ENCODE data around the gene UNC119B. TPM values are rescaled to one million over a fixed set of nuclear protein-coding genes. Genes with fewer than 3 reads are reported as not detected.

Gene UNC119B
- total and polyA plus RNA-seq, 2 of the 4 experiments (the other 2 are of a cell fraction): 8.4 to 21.6 TPM

GRCh38 chr12:120736404-120737331 is 26.4 kb downstream of the UNC119B start (continued):
- TF ChIP-seq BHLHE40 (IDR thresholded peaks at IDR 0.05; ENCODE audit: low read depth, low read length): no peak

DNA sequence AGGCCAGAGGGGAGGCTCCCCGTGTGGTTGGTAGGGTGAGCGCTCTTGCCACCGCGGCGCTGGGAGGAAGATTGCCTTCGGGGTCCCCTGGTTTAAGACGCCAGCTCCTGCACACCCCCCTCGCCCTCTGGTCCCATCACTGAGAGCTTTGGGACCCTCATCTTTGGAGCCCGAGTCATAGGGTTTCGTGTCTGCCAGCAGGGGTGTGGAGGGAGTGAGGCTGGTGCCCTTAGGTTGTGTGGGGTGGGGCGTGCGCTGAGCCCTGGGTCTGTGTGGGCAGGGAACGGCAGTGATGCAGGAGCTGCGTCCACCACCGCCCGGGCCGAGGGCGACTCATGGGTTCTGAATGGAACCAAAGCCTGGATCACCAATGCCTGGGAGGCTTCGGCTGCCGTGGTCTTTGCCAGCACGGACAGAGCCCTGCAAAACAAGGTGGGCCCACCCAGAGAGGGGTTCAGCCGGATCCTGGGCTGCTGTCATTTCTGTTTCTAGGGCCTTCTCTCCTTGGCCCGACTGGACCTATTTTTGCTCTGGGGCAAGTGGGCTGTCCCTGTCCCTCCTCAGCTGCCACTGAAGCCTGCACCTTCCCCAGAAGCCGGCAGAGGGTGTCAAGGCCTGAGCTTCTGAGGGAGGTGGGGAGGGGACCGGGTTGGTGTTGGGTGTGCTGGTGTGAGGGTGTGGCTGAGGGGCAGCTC is 27.4 kb downstream of the UNC119B start:
- Histone ChIP-seq H4K20me1 (ENCODE audit: insufficient read depth, low read length) (no peaks in the 10 kb centered on the region), H3K27me3 (ENCODE audit: control insufficient read depth, insufficient read depth, low read length) (no peaks in the 10 kb centered on the region), H3K4me1 (ENCODE audit: control insufficient read depth, insufficient read depth, low read length) (no peaks in the 10 kb centered on the region), H4K5ac (ENCODE audit: low read depth, low read length) (no peak overlapping the region), H4K91ac (ENCODE audit: insufficient read depth, low read depth, low read length) (no peak overlapping the region), H3K9me1 (ENCODE audit: insufficient read depth, low read length) (no peaks in the 10 kb centered on the region), H2AK9ac (replicated peaks; ENCODE audit: low read depth, low read length, poor library complexity) (no peak overlapping the region), H2AFZ (replicated peaks; ENCODE audit: low read length, poor library complexity) (peak overlapping the region; percentile 21), H3K27ac (ENCODE audit: insufficient read depth, low read length) (no peak overlapping the region), H4K8ac (ENCODE audit: low read depth in 2 of 2, low read length in 2 of 2) (no peak overlapping the region), H3K9ac (ENCODE audit: low read depth, low read length) (no peak overlapping the region), H2BK120ac (ENCODE audit: low read depth, low read length) (no peak overlapping the region), H3K9me3 (ENCODE audit: control insufficient read depth, insufficient read depth, low read length) (no peaks in the 10 kb centered on the region), H3K4ac (ENCODE audit: low read depth, low read length) (no peak overlapping the region), H2AK5ac (ENCODE audit: low read depth, low read length) (no peak overlapping the region), H2BK5ac (ENCODE audit: low read depth, low read length, poor library complexity, severe bottlenecking) (no peak overlapping the region), H3K14ac (replicated peaks; ENCODE audit: low read depth, low read length) (no peak overlapping the region), H2BK20ac (ENCODE audit: low read depth, low read length) (no peak overlapping the region), H2BK15ac (ENCODE audit: low read depth, low read length) (no peak overlapping the region), H3K23ac (ENCODE audit: low read depth, low read length) (no peak overlapping the region), H3K36me3 (ENCODE audit: control insufficient read depth, insufficient read depth, low read length) (no peaks in the 10 kb centered on the region; the same call in 1 of the 2 replicates), H3K79me1 (ENCODE audit: low read depth in 1 of 2, low read length in 2 of 2) (no peaks in the 10 kb centered on the region), H3K4me2 (ENCODE audit: low read depth, low read length) (no peak overlapping the region), H3K4me3 (ENCODE audit: insufficient read depth, low read depth, low read length) (no peak overlapping the region), H3K56ac (ENCODE audit: extremely low read depth, insufficient read depth, low read length) (no peak overlapping the region), H3K18ac (ENCODE audit: low read depth, low read length) (no peak overlapping the region)
- ChIA-PET CTCF (interaction anchor here (0.9 to 1.1 kb wide), 2 partner anchors 10 to 234 kb away, joined by 3 to 8 read pairs; no protein-coding TSS in a partner anchor), POLR2A (ENCODE audit: unreplicated experiment) (no interaction called here)
- no TSS peak for BruUV-seq (replicated peaks)
- peak; percentile 69 for ATAC-seq (ENCODE audit: low read depth)
- 85% methylated on average over 12 of the region's 25 CpGs; no CpG with 5 or more reads in 1 of the 2 experiments for WGBS, 2 experiments (ENCODE audit: extremely low coverage in 2 of 2, insufficient read length in 1 of 2)
- no peak for DNase-seq
- dilution Hi-C loops (cut with HindIII; ENCODE audit: low sequenced_read_pairs, unreplicated experiment): no loop called here
- intact Hi-C loops (cut with micrococcal nuclease): loop anchor here (1.0 kb wide), 1 partner anchor 234 kb away; no protein-coding TSS in a partner anchor
- in situ Hi-C loops (cut with MboI; ENCODE audit: low sequenced_read_pairs): no loop called here
- TF ChIP-seq, protein P1, sequence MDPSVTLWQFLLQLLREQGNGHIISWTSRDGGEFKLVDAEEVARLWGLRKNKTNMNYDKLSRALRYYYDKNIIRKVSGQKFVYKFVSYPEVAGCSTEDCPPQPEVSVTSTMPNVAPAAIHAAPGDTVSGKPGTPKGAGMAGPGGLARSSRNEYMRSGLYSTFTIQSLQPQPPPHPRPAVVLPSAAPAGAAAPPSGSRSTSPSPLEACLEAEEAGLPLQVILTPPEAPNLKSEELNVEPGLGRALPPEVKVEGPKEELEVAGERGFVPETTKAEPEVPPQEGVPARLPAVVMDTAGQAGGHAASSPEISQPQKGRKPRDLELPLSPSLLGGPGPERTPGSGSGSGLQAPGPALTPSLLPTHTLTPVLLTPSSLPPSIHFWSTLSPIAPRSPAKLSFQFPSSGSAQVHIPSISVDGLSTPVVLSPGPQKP (IDR thresholded peaks at IDR 0.05; ENCODE audit: borderline replicate concordance, low read depth, low read length): no peak
- TF ChIP-seq MXI1 (IDR thresholded peaks at IDR 0.05; ENCODE audit: borderline replicate concordance, low read depth, low read length): no peak
- TF ChIP-seq FOS (IDR thresholded peaks at IDR 0.05; ENCODE audit: low read depth, low read length): no peak
- peak; percentile 38 for TF ChIP-seq RAD21 (IDR thresholded peaks at IDR 0.05; ENCODE audit: low read length)
- TF ChIP-seq CHD1 (IDR thresholded peaks at IDR 0.05; ENCODE audit: low read depth, low read length): no peak
- TF ChIP-seq RFX5 (IDR thresholded peaks at IDR 0.05; ENCODE audit: low read depth, low read length): no peak
- no peak for TF ChIP-seq NFE2L2 (IDR thresholded peaks at IDR 0.05; ENCODE audit: low read depth, low read length)
- TF ChIP-seq BHLHE40 (IDR thresholded peaks at IDR 0.05; ENCODE audit: low read depth, low read length): no peak
- TF ChIP-seq CTCF (conservative IDR thresholded peaks at IDR 0.05; ENCODE audit: low read depth, low read length): peak; percentile 24; the same call in 1 of the 2 replicates
- TF ChIP-seq CEBPB (IDR thresholded peaks at IDR 0.05; ENCODE audit: low read depth, low read length): no peak
- no peak for TF ChIP-seq MAZ (IDR thresholded peaks at IDR 0.05; ENCODE audit: borderline replicate concordance, low read depth, low read length)

Data from IMR-90 (cell line).